Colonic mucosa (tissue), 4 donors: ENCODE data around the gene MUC5B. TPM values are rescaled to one million over a fixed set of nuclear protein-coding genes. Genes with fewer than 3 reads are reported as not detected.

Experiments
- DNase-seq: peaks from one replicate; pipeline ENCODE4 v3.0.0-alpha.2; 2020
- H3K27ac ChIP-seq: fragments of 200-600 bp; one replicate; pipeline ENCODE4 v1.8.0; 2021
- H3K27me3 ChIP-seq: fragments of 200-600 bp; one replicate; pipeline ENCODE4 v1.8.0; 2021
- H3K36me3 ChIP-seq: fragments of 200-600 bp; one replicate; pipeline ENCODE4 v1.8.0; 2021
- H3K4me1 ChIP-seq: fragments of 200-600 bp; one replicate; pipeline ENCODE4 v1.8.0; 2021; ENCODE audit warnings: mild to moderate bottlenecking
- H3K4me3 ChIP-seq: fragments of 200-600 bp; one replicate; pipeline ENCODE4 v1.8.0; 2021
- H3K9ac ChIP-seq, 2 donors: one replicate each; pipeline ENCODE4 v1.7.0; 2013; ENCODE audit warnings: control low read depth in 2 of 2, low read depth in 2 of 2, low read length in 2 of 2
- H3K9me3 ChIP-seq: fragments of 200-600 bp; one replicate; pipeline ENCODE4 v1.8.0; 2021
- intact Hi-C: fragments of 100-400 bp; cut with DNase I; formaldehyde crosslinking; loops from one replicate; pipeline ENCODE4 v1.14.1; 2022
- total RNA-seq, 2 donors: library from RNA; stranded (reverse); fragmentation: NEBNext Ultra II Directional in 1 of 2; extraction: Animal tissue kit (Norgen Biotek cat#: 25700) in 1 of 2; gene quantifications; one replicate each; pipeline ENCODE4 v1.2.1, GENCODE V29; 2021
- TF ChIP-seq, protein P1 (sequence below): fragments of 200-600 bp; IDR thresholded peaks from one replicate; pipeline ENCODE4 v1.8.0; 2022; ENCODE audit warnings: antibody characterized with exemption, mild to moderate bottlenecking
- donor health status: healthy.
- donor health status: DM: no; HTN: no; CAD: no.
- donor health status: DM: no; HTN: no; CAD: no.

Gene MUC5B
- total RNA-seq, 2 donors from 2014 or later: 285 to 655 TPM

DNA sequence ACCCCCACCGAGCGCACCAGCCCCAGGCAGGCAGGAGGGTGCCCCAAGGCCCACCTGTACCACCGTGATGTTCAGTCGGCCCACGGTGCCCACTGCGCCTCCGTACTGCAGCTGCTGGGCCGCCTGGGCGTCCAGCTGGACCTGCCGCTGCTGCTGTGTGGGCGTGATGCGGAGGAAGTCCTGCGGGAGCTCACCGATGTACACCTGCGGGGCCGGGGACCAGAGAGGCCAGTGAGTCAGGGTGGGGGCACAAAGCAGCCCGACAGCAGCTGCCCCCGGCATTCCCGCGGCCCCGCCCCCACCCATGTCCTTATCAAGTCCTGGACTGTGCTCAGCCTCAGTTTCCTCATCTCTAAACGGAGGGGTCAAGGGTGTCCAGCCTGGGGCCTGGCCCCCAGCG is 72.7 kb downstream of the MUC5B start:
- TF ChIP-seq, protein P1, sequence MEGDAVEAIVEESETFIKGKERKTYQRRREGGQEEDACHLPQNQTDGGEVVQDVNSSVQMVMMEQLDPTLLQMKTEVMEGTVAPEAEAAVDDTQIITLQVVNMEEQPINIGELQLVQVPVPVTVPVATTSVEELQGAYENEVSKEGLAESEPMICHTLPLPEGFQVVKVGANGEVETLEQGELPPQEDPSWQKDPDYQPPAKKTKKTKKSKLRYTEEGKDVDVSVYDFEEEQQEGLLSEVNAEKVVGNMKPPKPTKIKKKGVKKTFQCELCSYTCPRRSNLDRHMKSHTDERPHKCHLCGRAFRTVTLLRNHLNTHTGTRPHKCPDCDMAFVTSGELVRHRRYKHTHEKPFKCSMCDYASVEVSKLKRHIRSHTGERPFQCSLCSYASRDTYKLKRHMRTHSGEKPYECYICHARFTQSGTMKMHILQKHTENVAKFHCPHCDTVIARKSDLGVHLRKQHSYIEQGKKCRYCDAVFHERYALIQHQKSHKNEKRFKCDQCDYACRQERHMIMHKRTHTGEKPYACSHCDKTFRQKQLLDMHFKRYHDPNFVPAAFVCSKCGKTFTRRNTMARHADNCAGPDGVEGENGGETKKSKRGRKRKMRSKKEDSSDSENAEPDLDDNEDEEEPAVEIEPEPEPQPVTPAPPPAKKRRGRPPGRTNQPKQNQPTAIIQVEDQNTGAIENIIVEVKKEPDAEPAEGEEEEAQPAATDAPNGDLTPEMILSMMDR: no peak
- Histone ChIP-seq H3K9me3 (no peaks in the 10 kb centered on the region), H3K4me3 (no peak overlapping the region), H3K27me3 (no peaks in the 10 kb centered on the region), H3K36me3 (no peaks in the 10 kb centered on the region), H3K4me1 (peaks cover 14% of the 10 kb centered on the region), H3K27ac (no peak overlapping the region), H3K9ac (no peak overlapping the region)
- intact Hi-C loops: loop anchor here (10.0 kb wide), 1 partner anchor 219 kb away; no protein-coding TSS in a partner anchor
- no peak for DNase-seq

DNA sequence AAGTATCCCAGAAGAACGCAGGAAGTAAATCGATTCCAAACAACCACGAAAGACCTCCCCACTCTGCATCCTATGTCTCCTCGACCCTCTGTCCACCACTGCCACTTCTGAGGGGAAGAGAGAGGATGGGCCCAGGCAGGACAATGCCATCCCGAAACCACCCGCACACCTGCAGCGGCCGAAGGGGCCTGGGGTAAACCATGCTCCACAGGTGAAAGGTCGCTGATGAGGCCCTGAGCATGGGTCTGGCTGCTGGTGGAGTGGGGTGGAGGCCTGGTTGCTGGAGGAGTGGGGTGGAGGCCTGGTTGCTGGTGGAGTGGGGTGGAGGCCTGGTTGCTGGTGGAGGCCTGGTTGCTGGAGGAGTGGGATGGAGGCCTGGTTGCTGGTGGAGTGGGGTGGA is 73.4 kb downstream of the MUC5B start:
- Histone ChIP-seq H3K27ac (no peak overlapping the region), H3K4me3 (no peak overlapping the region), H3K4me1 (peaks cover 14% of the 10 kb centered on the region), H3K27me3 (no peaks in the 10 kb centered on the region), H3K36me3 (no peaks in the 10 kb centered on the region), H3K9me3 (no peaks in the 10 kb centered on the region), H3K9ac (no peak overlapping the region)
- DNase-seq: no peak
- TF ChIP-seq, protein P1: no peak
- intact Hi-C loops: loop anchor here (10.0 kb wide), 1 partner anchor 219 kb away; no protein-coding TSS in a partner anchor

DNA sequence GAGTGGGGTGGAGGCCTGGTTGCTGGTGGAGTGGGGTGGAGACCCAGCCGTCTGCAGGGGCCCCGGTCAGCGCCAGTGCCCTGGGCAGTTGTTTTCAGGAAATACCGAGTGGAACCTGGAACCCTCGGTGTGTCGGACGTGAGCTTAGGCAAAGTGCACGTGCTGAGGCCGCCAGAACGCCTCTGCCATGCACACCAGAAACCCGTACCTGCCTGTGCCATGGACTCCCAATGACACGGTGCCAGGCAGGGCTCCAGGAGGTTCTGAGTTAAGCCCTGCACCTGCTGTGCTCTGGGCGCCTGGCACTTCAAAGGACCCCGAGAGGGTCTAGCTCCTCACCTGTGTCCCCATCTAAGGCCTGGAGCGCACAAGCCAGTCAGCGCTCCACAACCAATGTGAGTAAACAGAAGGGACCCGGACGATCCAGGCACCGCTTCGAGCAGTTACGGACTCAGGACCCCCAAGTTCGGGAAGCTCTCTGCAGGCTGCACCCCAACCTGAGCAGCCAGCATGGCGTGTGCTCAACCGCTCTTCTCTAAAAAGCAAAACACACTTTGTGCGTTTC is 74.2 kb downstream of the MUC5B start:
- intact Hi-C loops: loop anchor here (10.0 kb wide), 1 partner anchor 218 kb away; no protein-coding TSS in a partner anchor
- TF ChIP-seq, protein P1: no peak
- no peaks in the 10 kb centered on the region for H3K9me3 ChIP-seq
- no peak overlapping the region for H3K9ac ChIP-seq
- no peak overlapping the region for H3K4me3 ChIP-seq
- no peaks in the 10 kb centered on the region for H3K36me3 ChIP-seq
- H3K27me3 ChIP-seq: no peaks in the 10 kb centered on the region
- peaks cover 14% of the 10 kb centered on the region for H3K4me1 ChIP-seq
- DNase-seq: no peak
- no peak overlapping the region for H3K27ac ChIP-seq

DNA sequence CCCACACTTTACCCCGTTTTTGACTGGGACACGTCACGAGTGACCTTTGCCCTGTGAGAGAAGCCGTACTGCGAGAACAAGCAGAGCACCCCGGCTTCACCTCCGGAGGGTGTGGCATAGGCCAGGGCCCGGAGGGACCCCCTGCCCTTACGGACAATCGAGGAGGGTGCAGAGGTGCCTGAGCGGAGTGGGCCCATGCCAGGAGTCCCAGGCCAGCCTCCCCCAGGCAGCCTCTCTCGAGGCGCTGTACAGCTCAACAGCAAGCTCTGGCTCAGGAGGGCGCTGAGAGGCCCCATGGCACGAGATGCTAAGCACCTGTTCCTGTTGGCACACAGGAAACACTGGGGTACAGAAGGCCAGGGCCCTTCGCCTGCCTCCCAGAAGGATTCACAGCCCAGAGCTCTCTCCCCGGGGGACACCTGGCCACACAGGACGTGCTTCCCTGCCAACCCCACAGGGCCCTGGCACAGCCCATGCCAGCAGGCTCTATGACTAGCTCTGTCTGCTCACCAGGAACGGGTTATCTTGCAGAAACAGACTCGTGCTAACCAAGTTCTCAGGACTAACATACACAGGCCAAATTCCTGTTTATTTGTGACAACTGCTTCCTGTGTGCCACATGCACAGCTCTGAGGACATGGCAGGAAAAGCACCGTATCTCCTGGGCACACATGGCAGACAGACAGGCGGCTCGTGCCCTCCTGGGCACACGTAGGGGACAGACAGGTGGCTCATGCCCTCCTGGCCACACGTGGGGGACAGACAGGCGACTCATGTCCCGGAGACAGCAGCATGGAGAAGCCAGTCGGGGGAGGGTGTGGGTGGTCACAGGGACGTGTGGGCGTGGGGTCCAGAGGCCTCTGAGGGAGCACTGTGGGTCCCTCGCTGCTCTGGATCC is 75.0 kb downstream of the MUC5B start:
- no peak overlapping the region for H3K27ac ChIP-seq
- no peak overlapping the region for H3K9ac ChIP-seq
- no peaks in the 10 kb centered on the region for H3K27me3 ChIP-seq
- intact Hi-C loops: loop anchor here (10.0 kb wide), 1 partner anchor 217 kb away; no protein-coding TSS in a partner anchor
- H3K4me3 ChIP-seq: no peak overlapping the region
- no peak for DNase-seq
- H3K36me3 ChIP-seq: no peaks in the 10 kb centered on the region
- TF ChIP-seq, protein P1: no peak
- H3K4me1 ChIP-seq: peaks cover 14% of the 10 kb centered on the region
- no peaks in the 10 kb centered on the region for H3K9me3 ChIP-seq

DNA sequence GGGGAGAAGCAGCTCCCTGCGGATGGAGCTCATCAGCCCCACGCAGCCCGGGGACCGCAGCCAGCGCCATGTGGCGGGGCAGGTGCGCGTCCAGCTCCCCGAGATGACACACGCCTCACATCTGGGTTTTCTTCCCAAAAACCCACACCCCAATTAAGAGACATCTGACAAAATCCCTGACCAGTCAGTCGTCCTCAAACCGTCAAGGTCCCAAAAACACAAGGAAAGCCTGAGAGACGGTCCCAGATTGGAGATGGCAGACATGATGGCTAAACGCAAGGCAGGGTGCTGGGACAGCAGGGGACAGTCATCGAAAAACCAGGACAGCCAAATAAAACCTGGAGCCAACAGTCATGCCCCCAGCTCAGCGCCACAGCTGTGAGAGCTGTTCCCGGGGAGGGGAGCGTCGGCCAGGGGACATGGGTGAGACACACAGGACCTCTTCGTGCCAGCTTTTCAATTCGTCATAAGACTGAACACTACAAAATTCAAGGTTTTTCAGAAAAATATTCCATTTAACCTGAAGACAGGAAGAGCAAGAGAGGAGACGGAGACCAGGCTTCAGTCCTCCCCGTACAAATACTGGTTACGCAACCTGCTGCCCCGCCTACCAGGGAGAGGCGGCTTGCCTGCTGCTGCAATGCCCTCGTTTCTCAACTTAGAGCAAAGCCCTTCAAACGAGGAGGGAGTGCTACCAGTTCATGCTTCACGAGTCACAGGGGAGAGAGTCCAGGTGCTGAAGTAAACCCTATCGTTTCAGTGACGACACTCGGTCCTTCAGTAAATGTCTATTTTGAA is 76.0 kb downstream of the MUC5B start:
- no peaks in the 10 kb centered on the region for H3K27me3 ChIP-seq
- no peak overlapping the region for H3K27ac ChIP-seq
- peaks cover 23% of the 10 kb centered on the region for H3K4me1 ChIP-seq
- H3K36me3 ChIP-seq: no peaks in the 10 kb centered on the region
- TF ChIP-seq, protein P1: no peak
- intact Hi-C loops: loop anchor here (10.0 kb wide), 1 partner anchor 216 kb away; no protein-coding TSS in a partner anchor
- H3K4me3 ChIP-seq: no peak overlapping the region
- no peak overlapping the region for H3K9ac ChIP-seq
- DNase-seq: peak; percentile 88
- no peaks in the 10 kb centered on the region for H3K9me3 ChIP-seq
